ENCODE measurements around the gene FGD4.

The FGD4 gene

DNA sequence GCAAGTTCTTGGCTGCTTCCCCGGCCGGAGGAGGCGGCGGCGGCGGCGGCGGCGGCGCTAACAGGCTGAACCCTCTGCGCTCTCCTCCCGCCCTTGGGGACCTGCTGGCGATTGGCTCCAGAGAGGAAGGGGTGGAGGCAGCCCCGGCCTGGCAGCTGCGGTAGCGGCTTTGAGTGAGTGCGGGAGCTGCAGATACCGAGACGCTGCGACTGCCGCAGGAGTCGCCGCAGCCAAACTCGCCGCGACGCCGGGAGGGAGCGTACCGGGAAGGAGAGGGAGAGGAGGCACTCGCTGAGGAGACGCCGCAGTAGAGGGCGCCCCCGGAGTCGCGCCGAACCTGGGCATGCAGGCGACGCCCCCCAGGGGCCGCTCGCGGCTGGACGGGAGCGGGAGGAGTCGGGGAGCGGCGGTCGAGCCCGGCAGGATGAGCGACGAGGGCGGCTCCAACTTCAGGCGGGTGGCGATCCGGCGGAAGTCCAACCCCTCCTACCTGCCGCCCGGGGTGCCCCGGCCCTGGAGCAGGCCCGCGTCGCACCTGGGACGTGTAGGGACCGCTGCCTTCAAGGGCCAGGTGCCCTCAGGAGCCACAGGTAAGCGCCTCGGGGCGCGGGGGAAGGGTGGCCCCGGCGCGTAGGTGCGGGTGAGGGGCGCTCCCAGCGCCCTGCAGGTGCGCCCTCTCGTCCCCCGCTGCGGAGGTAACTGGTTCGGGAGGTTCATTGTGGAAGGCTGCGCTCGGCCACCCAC is at the start of gene FGD4:
TSS of gene FGD4 (plus strand) at position 189 of the 744 bp plus-strand sequence.
- DNase-seq (peak; percentile 42), ATAC-seq (replicated peaks) (peak; percentile 92 to 94)
- H3K9me3 Mint-ChIP-seq, result no peaks in the 10 kb centered on the region
- peak within 1 kb of the TSS; percentile 87 to 98 for H3K4me3 Mint-ChIP-seq
- H3K27ac Mint-ChIP-seq, result peak within 1 kb of the TSS; percentile 87
- H3K27me3 Mint-ChIP-seq, result peaks cover 24 to 37% of the 10 kb centered on the region in 2 donors
- peaks cover 2 to 13% of the 10 kb centered on the region in 2 donors for H3K4me1 Mint-ChIP-seq
- H3K36me3 Mint-ChIP-seq, result no peaks in the 10 kb centered on the region

DNA sequence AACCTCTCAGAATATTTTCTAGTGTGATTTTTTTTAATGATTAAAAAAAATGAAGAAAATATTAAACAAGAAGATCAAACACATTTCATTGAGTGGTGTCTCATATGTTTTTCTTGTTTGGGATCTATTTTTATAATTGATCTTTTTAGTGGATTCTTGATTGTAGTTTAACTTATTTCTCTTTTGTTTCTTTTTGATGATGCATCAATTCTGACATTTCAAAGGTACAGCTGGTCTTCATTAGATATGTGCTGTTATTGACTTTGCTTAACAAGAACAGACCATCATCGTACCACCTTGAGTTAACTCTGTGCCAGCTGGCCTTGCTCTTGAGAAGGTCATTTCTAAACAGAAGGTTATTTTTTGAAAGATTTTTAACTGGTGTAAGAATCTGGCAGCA is 45.8 kb upstream of the FGD4 start:
- no peak for ATAC-seq (replicated peaks)
- no peaks in the 10 kb centered on the region for H3K4me1 Mint-ChIP-seq

DNA sequence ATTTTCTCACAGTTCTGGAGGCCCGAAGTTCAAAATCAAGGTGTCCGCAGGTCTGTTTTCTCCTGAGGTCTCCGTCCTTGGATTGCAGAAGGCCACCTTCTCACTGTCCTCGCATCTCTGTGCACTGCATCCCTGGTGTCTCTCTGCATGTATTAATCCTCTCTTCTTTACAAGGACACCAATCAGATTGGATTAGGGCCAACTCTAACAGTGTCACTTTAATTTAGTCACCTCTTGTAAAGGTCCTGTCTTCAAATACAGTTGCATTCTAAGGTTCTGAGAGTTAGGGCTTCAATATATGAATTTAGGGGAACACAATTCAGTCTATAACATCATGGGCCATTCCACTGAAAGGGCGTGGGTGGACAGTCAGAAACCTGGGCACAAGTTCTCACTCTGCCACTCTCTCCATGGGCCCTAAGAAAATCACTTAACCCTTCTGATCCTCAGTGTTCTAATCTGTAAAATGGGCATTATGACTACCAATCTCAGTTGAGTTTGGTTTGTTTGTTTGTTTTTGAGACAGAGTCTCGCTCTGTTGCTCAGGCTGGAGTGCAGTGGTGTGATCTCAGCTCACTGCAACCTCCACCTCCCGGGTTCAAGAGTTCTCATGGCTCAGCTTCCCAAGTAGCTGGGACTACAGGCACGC is 41.6 kb upstream of the FGD4 start:
- Mint-ChIP-seq H3K36me3 (peaks cover 11 to 20% of the 10 kb centered on the region in 2 donors), H3K4me1 (no peaks in the 10 kb centered on the region), H3K9me3 (no peaks in the 10 kb centered on the region), H3K27me3 (no peaks in the 10 kb centered on the region), H3K27ac (no peak overlapping the region), H3K4me3 (no peak overlapping the region)
- ATAC-seq (replicated peaks) (no peak), DNase-seq (no peak)

More for the DNA sequence above, 45.8 kb upstream of the FGD4 start:
- Mint-ChIP-seq H3K36me3 (peaks cover 6 to 26% of the 10 kb centered on the region in 2 donors), H3K27ac (no peak overlapping the region), H3K4me3 (no peak overlapping the region), H3K9me3 (no peaks in the 10 kb centered on the region), H3K27me3 (no peaks in the 10 kb centered on the region)
- no peak for DNase-seq

DNA sequence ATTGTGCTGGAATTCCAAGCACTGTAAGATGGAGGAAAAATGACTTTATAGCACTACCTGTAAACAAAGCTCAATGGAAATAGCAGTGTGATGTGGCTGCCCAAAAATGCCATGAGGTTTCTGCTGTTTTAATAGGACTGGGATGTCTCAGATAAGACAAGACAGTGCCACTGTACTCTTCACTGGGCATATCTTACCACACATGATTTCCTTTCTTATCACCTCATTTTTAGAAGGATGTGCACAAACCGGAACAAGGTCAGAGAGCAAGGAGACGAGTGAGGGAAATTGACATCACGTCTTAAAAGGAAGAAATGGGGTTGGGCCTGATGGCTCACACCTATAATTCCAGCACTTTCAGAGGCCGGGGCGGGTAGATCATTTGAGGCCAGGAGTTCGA is 38.4 kb upstream of the FGD4 start:
- Mint-ChIP-seq H3K36me3 (peaks cover 8 to 9% of the 10 kb centered on the region in 2 donors), H3K4me1 (no peaks in the 10 kb centered on the region), H3K27ac (no peak overlapping the region), H3K4me3 (no peak overlapping the region), H3K9me3 (no peaks in the 10 kb centered on the region), H3K27me3 (no peaks in the 10 kb centered on the region)
- no peak for DNase-seq
- ATAC-seq (replicated peaks), result no peak

GRCh38 chr12:32362892-32363291 is 36.5 kb upstream of the FGD4 start:
- Mint-ChIP-seq H3K27me3 (no peaks in the 10 kb centered on the region), H3K27ac (no peak overlapping the region), H3K4me3 (no peak overlapping the region), H3K36me3 (peaks cover 0 to 5% of the 10 kb centered on the region in 2 donors), H3K4me1 (no peaks in the 10 kb centered on the region), H3K9me3 (no peaks in the 10 kb centered on the region)
- DNase-seq (no peak), ATAC-seq (replicated peaks) (no peak)

DNA sequence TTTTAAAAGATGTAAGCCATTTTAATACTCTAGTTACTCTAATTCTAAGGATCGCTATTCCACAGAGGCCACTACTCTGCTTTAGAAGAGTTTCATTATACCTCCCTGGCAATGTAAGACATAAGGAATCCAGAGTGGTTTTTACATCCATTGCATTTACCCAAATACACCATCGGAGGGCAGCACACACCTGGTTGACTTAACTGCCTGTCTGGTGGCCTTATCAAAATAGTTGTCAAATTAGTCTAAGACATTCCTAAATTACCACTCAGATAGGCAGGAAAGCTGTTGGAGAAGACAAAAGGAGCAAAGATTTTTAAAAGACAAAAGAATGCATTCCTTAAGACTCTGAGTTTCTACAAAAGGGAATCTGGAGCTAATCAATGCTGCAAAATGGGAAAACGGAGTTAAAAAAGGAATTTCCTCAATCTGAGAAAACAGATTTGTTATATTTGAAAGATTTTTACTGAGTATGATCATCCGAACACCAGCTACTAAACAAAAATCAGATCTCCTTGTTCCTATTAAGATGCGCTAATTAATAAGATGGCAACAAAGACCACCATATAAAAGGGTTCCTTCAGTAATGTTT is 33.8 kb upstream of the FGD4 start:
- H3K27ac Mint-ChIP-seq, result no peak overlapping the region
- ATAC-seq (replicated peaks), result peak in 1 of 2 donors; percentile 67
- DNase-seq, result peak; percentile 31

GRCh38 chr12:32366714-32367113 is 32.6 kb upstream of the FGD4 start:
- no peaks in the 10 kb centered on the region for H3K27me3 Mint-ChIP-seq
- no peak for DNase-seq
- no peak for ATAC-seq (replicated peaks)

More for the DNA sequence above, 33.8 kb upstream of the FGD4 start:
- Mint-ChIP-seq H3K36me3 (peaks cover 0 to 5% of the 10 kb centered on the region in 2 donors), H3K9me3 (no peaks in the 10 kb centered on the region), H3K4me3 (no peak overlapping the region), H3K4me1 (no peaks in the 10 kb centered on the region), H3K27me3 (no peaks in the 10 kb centered on the region)

DNA sequence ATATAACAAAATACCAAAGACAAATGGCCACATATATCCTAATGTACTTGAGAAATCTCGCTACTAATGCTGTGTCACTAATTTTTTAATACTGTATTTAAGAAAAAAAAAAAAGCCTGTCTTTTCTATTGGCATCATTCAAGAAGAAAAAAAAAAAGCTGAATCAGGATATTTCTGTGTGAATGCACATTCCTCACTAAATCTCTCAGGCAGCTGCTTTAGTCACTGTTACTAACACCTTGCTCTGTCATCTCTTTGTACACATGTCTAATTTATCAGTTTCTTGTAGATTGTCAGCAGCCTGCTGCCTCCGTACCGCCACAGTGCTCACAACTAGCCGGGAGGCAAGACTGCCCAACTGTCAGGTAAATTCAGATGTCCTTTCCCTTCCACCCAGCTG is 32.0 kb upstream of the FGD4 start:
- no peak overlapping the region for H3K4me3 Mint-ChIP-seq
- DNase-seq (no peak), ATAC-seq (replicated peaks) (no peak)
- no peaks in the 10 kb centered on the region for H3K9me3 Mint-ChIP-seq
- H3K4me1 Mint-ChIP-seq, result no peaks in the 10 kb centered on the region
- no peak overlapping the region for H3K27ac Mint-ChIP-seq
- no peaks in the 10 kb centered on the region for H3K27me3 Mint-ChIP-seq
- H3K36me3 Mint-ChIP-seq, result no peaks in the 10 kb centered on the region

More at GRCh38 chr12:32366714-32367113, 32.6 kb upstream of the FGD4 start:
- no peak overlapping the region for H3K27ac Mint-ChIP-seq
- no peaks in the 10 kb centered on the region for H3K36me3 Mint-ChIP-seq
- no peaks in the 10 kb centered on the region for H3K4me1 Mint-ChIP-seq
- H3K4me3 Mint-ChIP-seq, result no peak overlapping the region
- H3K9me3 Mint-ChIP-seq, result no peaks in the 10 kb centered on the region

GRCh38 chr12:32369202-32369601 is 30.2 kb upstream of the FGD4 start:
- Mint-ChIP-seq H3K9me3 (no peaks in the 10 kb centered on the region), H3K36me3 (no peaks in the 10 kb centered on the region), H3K27me3 (no peaks in the 10 kb centered on the region), H3K27ac (no peak overlapping the region), H3K4me3 (no peak overlapping the region), H3K4me1 (no peaks in the 10 kb centered on the region)
- ATAC-seq (replicated peaks) (no peak), DNase-seq (no peak)

DNA sequence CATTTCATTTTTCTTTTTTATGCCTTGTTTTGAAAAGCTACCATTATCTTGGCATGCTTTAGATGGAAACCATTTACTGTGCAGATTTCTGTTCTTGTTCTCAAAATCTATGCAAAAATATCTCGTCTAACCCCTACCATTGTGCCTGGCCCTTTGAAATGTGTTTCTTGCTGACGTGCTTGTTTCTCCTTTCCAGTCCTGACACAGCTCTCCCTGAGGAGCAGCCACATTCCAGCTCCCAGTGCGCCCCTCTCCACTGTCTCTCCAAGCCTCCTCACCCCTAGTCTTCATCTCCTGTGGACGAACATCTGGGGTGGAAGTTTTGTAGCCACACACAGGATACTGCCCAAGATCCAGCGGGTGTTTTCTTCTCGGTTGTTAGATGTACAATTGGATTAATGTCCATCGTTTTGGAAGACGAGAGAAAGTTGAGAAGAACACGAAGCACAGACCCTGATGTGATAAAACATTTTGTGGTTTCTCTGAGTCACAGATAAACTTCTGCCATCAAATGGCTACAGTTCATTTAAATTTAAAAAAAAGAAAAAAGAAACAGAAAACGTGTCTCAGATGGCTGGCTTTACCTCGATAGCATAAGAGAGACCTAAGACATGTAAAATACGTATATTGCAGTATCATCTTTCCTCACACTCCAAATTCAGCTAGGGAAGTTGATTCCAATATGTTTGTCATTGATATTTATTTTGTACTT is 21.9 kb upstream of the FGD4 start:
- no peaks in the 10 kb centered on the region for H3K4me1 Mint-ChIP-seq
- DNase-seq, result no peak
- H3K27me3 Mint-ChIP-seq, result no peaks in the 10 kb centered on the region
- H3K9me3 Mint-ChIP-seq, result no peaks in the 10 kb centered on the region
- no peak overlapping the region for H3K27ac Mint-ChIP-seq
- no peak overlapping the region for H3K4me3 Mint-ChIP-seq
- ATAC-seq (replicated peaks), result no peak
- H3K36me3 Mint-ChIP-seq, result no peaks in the 10 kb centered on the region

DNA sequence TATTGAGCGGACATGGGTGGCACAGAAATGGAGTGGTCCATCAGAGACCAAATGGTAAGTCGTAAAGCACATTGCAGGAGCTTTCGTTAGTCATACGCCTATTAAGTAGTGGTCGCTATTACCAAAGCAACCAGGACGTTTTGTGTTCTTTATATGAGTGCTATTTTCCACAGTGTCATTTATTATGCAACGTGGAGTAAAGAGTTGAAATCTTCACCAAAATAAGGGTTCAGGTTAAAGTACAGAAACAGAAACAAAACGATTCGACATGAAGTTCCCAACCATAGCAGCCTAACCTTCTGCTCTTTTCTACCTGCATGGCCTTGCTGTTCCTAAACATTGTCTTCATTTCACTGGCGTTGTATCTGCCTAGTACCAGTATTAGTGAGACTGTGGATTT is 20.1 kb upstream of the FGD4 start:
- Mint-ChIP-seq H3K4me1 (no peaks in the 10 kb centered on the region), H3K9me3 (no peaks in the 10 kb centered on the region), H3K27ac (no peak overlapping the region), H3K36me3 (no peaks in the 10 kb centered on the region), H3K4me3 (no peak overlapping the region), H3K27me3 (no peaks in the 10 kb centered on the region)
- DNase-seq (no peak), ATAC-seq (replicated peaks) (no peak)

GRCh38 chr12:32379667-32380066 is 19.7 kb upstream of the FGD4 start:
- Mint-ChIP-seq H3K36me3 (no peaks in the 10 kb centered on the region), H3K4me3 (no peak overlapping the region), H3K4me1 (no peaks in the 10 kb centered on the region), H3K27ac (no peak overlapping the region), H3K9me3 (no peaks in the 10 kb centered on the region), H3K27me3 (no peaks in the 10 kb centered on the region)
- DNase-seq, result no peak
- no peak for ATAC-seq (replicated peaks)

DNA sequence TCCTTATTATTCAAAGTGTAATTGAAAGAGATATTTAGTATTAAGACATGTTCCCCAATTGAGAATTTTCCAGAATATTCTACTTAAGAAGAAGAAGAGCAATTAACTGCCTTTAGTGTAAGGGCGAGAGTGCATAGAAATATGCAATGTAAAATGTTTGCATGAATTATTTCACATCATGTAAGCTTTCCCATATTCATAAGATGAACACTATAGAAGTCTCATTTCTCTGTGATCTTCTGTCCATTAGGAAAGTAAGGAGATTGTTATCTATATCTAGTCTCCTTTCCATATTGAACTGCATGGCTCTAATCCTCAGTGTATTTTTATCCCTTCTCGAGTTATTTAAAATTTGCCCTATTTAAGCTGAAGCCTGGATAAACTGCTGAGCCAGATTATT is 17.1 kb upstream of the FGD4 start:
- H3K27me3 Mint-ChIP-seq, result no peaks in the 10 kb centered on the region
- H3K4me1 Mint-ChIP-seq, result no peaks in the 10 kb centered on the region
- DNase-seq, result no peak
- H3K27ac Mint-ChIP-seq, result no peak overlapping the region
- ATAC-seq (replicated peaks), result no peak
- H3K4me3 Mint-ChIP-seq, result no peak overlapping the region
- H3K36me3 Mint-ChIP-seq, result no peaks in the 10 kb centered on the region
- H3K9me3 Mint-ChIP-seq, result no peaks in the 10 kb centered on the region

GRCh38 chr12:32390572-32391219 is 8.7 kb upstream of the FGD4 start:
- H3K4me1 Mint-ChIP-seq, result peaks cover 0 to 6% of the 10 kb centered on the region in 2 donors
- DNase-seq (peak; percentile 11), ATAC-seq (replicated peaks) (peak; percentile 83 to 88)
- H3K9me3 Mint-ChIP-seq, result no peaks in the 10 kb centered on the region
- peaks cover 5 to 20% of the 10 kb centered on the region in 2 donors for H3K27me3 Mint-ChIP-seq
- peak overlapping the region; percentile 75 for H3K27ac Mint-ChIP-seq
- H3K36me3 Mint-ChIP-seq, result peaks cover 0 to 3% of the 10 kb centered on the region in 2 donors
- H3K4me3 Mint-ChIP-seq, result peak overlapping the region; percentile 80 to 85

All from stimulated activated naive B cell treated with anti-CD40 and anti-IgM and Interleukin-4, amounts not matched to agents 10 μg/mL and 1 μg/mL and 100 μg/mL, for 72 hours (primary cell).